ENCODE measurements around the gene GATB. TPM values are rescaled to one million over a fixed set of nuclear protein-coding genes. Genes with fewer than 3 reads are reported as not detected.

Gene GATB
- total RNA-seq, 1 donor from 2014 or later = 15.7 TPM

GRCh38 chr4:151786158-151786495 is 25.3 kb upstream of the GATB start:
- H3K9ac ChIP-seq (ENCODE audit: low read depth in 1 of 3, low read length in 3 of 3) = no peak overlapping the region
- H3K27me3 ChIP-seq (ENCODE audit: control insufficient read depth in 3 of 3, insufficient read depth in 3 of 3, low read length in 3 of 3) = no peaks in the 10 kb centered on the region

GRCh38 chr4:151785484-151786157 is 24.8 kb upstream of the GATB start:
- H3K4me1 ChIP-seq (ENCODE audit: control insufficient read depth in 3 of 3, insufficient read depth in 3 of 3, low read length in 3 of 3) = no peaks in the 10 kb centered on the region
- H3K27me3 ChIP-seq (ENCODE audit: control insufficient read depth in 3 of 3, insufficient read depth in 3 of 3, low read length in 3 of 3) = no peaks in the 10 kb centered on the region
- no peak overlapping the region for H3K4me3 ChIP-seq (ENCODE audit: low read length in 3 of 3)
- no peak overlapping the region for H3K27ac ChIP-seq (ENCODE audit: low read depth, low read length)
- H3K9me3 ChIP-seq (ENCODE audit: control insufficient read depth in 3 of 3, low read length in 3 of 3) = no peaks in the 10 kb centered on the region
- H3K36me3 ChIP-seq (ENCODE audit: control insufficient read depth in 3 of 3, insufficient read depth in 3 of 3, low read length in 3 of 3) = no peaks in the 10 kb centered on the region
- no peak overlapping the region for H3K9ac ChIP-seq (ENCODE audit: low read depth in 1 of 3, low read length in 3 of 3)

More at GRCh38 chr4:151786158-151786495, 25.3 kb upstream of the GATB start:
- H3K27ac ChIP-seq (ENCODE audit: low read depth, low read length) = no peak overlapping the region
- no peak overlapping the region for H3K4me3 ChIP-seq (ENCODE audit: low read length in 3 of 3)
- H3K9me3 ChIP-seq (ENCODE audit: control insufficient read depth in 3 of 3, low read length in 3 of 3) = no peaks in the 10 kb centered on the region
- no peaks in the 10 kb centered on the region for H3K36me3 ChIP-seq (ENCODE audit: control insufficient read depth in 3 of 3, insufficient read depth in 3 of 3, low read length in 3 of 3)
- H3K4me1 ChIP-seq (ENCODE audit: control insufficient read depth in 3 of 3, insufficient read depth in 3 of 3, low read length in 3 of 3) = no peaks in the 10 kb centered on the region

DNA sequence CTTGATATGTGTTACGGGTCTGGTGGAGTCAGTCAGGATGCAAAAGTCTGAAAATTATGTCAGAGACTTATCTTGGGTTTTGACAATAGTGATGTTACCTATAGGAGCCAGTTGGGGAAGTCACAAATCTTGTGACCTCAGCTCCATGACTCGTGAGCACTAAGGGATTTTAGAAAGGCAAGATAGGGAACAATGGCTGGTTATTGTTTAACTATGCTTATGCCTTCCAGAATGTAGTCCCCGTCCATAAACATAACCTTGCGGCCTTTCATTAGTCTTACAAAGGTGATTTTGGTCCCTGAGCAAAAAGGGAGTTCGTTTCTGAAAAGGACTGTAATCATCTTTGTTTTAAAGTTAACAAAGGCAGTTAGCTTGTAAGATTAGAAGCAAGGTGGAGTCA is 23.9 kb upstream of the GATB start:
- H3K27ac ChIP-seq (ENCODE audit: low read depth, low read length) = no peak overlapping the region
- no peaks in the 10 kb centered on the region for H3K36me3 ChIP-seq (ENCODE audit: control insufficient read depth in 3 of 3, insufficient read depth in 3 of 3, low read length in 3 of 3)
- H3K4me1 ChIP-seq (ENCODE audit: control insufficient read depth in 3 of 3, insufficient read depth in 3 of 3, low read length in 3 of 3) = no peaks in the 10 kb centered on the region
- peaks cover 0 to 2% (median 0%) of the 10 kb centered on the region in 3 donors for H3K27me3 ChIP-seq (ENCODE audit: control insufficient read depth in 3 of 3, insufficient read depth in 3 of 3, low read length in 3 of 3)
- no peaks in the 10 kb centered on the region for H3K9me3 ChIP-seq (ENCODE audit: control insufficient read depth in 3 of 3, low read length in 3 of 3)
- no peak overlapping the region for H3K9ac ChIP-seq (ENCODE audit: low read depth in 1 of 3, low read length in 3 of 3)
- H3K4me3 ChIP-seq (ENCODE audit: low read length in 3 of 3) = no peak overlapping the region

- H3K4me3 ChIP-seq (ENCODE audit: low read length in 3 of 3) = no peak overlapping the region
- no peak overlapping the region for H3K27ac ChIP-seq (ENCODE audit: low read depth, low read length)
- H3K4me1 ChIP-seq (ENCODE audit: control insufficient read depth in 3 of 3, insufficient read depth in 3 of 3, low read length in 3 of 3) = no peaks in the 10 kb centered on the region
- peaks cover 0 to 2% (median 0%) of the 10 kb centered on the region in 3 donors for H3K27me3 ChIP-seq (ENCODE audit: control insufficient read depth in 3 of 3, insufficient read depth in 3 of 3, low read length in 3 of 3)
- H3K9ac ChIP-seq (ENCODE audit: low read depth in 1 of 3, low read length in 3 of 3) = no peak overlapping the region
- no peaks in the 10 kb centered on the region for H3K36me3 ChIP-seq (ENCODE audit: control insufficient read depth in 3 of 3, insufficient read depth in 3 of 3, low read length in 3 of 3)
- H3K9me3 ChIP-seq (ENCODE audit: control insufficient read depth in 3 of 3, low read length in 3 of 3) = no peaks in the 10 kb centered on the region
Observed at GRCh38 chr4:151783867-151784266, 23.1 kb upstream of the GATB start.

GRCh38 chr4:151782296-151782695 is 21.5 kb upstream of the GATB start:
- H3K4me1 ChIP-seq (ENCODE audit: control insufficient read depth in 3 of 3, insufficient read depth in 3 of 3, low read length in 3 of 3) = no peaks in the 10 kb centered on the region
- H3K9me3 ChIP-seq (ENCODE audit: control insufficient read depth in 3 of 3, low read length in 3 of 3) = no peaks in the 10 kb centered on the region
- H3K27me3 ChIP-seq (ENCODE audit: control insufficient read depth in 3 of 3, insufficient read depth in 3 of 3, low read length in 3 of 3) = peaks cover 0 to 2% (median 0%) of the 10 kb centered on the region in 3 donors
- H3K27ac ChIP-seq (ENCODE audit: low read depth, low read length) = no peak overlapping the region
- H3K36me3 ChIP-seq (ENCODE audit: control insufficient read depth in 3 of 3, insufficient read depth in 3 of 3, low read length in 3 of 3) = no peaks in the 10 kb centered on the region
- H3K9ac ChIP-seq (ENCODE audit: low read depth in 1 of 3, low read length in 3 of 3) = no peak overlapping the region
- no peak overlapping the region for H3K4me3 ChIP-seq (ENCODE audit: low read length in 3 of 3)

GRCh38 chr4:151781026-151781425 is 20.2 kb upstream of the GATB start:
- H3K27me3 ChIP-seq (ENCODE audit: control insufficient read depth in 3 of 3, insufficient read depth in 3 of 3, low read length in 3 of 3) = peaks cover 0 to 2% (median 0%) of the 10 kb centered on the region in 3 donors
- H3K4me1 ChIP-seq (ENCODE audit: control insufficient read depth in 3 of 3, insufficient read depth in 3 of 3, low read length in 3 of 3) = no peaks in the 10 kb centered on the region
- H3K4me3 ChIP-seq (ENCODE audit: low read length in 3 of 3) = no peak overlapping the region
- H3K36me3 ChIP-seq (ENCODE audit: control insufficient read depth in 3 of 3, insufficient read depth in 3 of 3, low read length in 3 of 3) = no peaks in the 10 kb centered on the region
- H3K9me3 ChIP-seq (ENCODE audit: control insufficient read depth in 3 of 3, low read length in 3 of 3) = no peaks in the 10 kb centered on the region
- H3K9ac ChIP-seq (ENCODE audit: low read depth in 1 of 3, low read length in 3 of 3) = no peak overlapping the region
- H3K27ac ChIP-seq (ENCODE audit: low read depth, low read length) = no peak overlapping the region

DNA sequence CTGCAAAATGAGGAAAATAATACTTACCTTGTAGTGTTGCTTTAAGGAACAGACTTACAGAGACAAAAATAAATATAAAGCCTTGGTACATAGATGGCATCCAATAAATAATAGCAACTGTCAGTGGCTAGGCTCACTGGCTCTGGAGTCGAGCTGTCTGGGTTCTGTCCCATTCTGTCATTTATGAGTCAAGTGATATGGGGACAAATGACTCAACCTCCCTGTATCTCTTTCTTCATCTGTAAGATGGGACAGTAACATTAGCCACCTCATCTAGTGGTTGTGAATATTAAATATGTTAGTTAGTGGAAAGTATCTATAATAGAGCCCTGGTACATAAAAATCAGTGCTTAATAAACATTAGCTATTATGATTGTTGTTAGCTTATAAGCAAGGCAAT is 16.7 kb upstream of the GATB start:
- Histone ChIP-seq H3K9ac (ENCODE audit: low read depth in 1 of 3, low read length in 3 of 3) (no peak overlapping the region), H3K4me3 (ENCODE audit: low read length in 3 of 3) (no peak overlapping the region), H3K9me3 (ENCODE audit: control insufficient read depth in 3 of 3, low read length in 3 of 3) (no peaks in the 10 kb centered on the region), H3K27ac (ENCODE audit: low read depth, low read length) (no peak overlapping the region), H3K36me3 (ENCODE audit: control insufficient read depth in 3 of 3, insufficient read depth in 3 of 3, low read length in 3 of 3) (no peaks in the 10 kb centered on the region), H3K4me1 (ENCODE audit: control insufficient read depth in 3 of 3, insufficient read depth in 3 of 3, low read length in 3 of 3) (no peaks in the 10 kb centered on the region), H3K27me3 (ENCODE audit: control insufficient read depth in 3 of 3, insufficient read depth in 3 of 3, low read length in 3 of 3) (peaks cover 0 to 2% (median 0%) of the 10 kb centered on the region in 3 donors)

GRCh38 chr4:151774324-151774723 is 13.5 kb upstream of the GATB start:
- Histone ChIP-seq H3K27ac (ENCODE audit: low read depth, low read length) (no peak overlapping the region), H3K4me1 (ENCODE audit: control insufficient read depth in 3 of 3, insufficient read depth in 3 of 3, low read length in 3 of 3) (no peaks in the 10 kb centered on the region), H3K36me3 (ENCODE audit: control insufficient read depth in 3 of 3, insufficient read depth in 3 of 3, low read length in 3 of 3) (no peaks in the 10 kb centered on the region), H3K4me3 (ENCODE audit: low read length in 3 of 3) (no peak overlapping the region), H3K27me3 (ENCODE audit: control insufficient read depth in 3 of 3, insufficient read depth in 3 of 3, low read length in 3 of 3) (no peaks in the 10 kb centered on the region), H3K9me3 (ENCODE audit: control insufficient read depth in 3 of 3, low read length in 3 of 3) (no peaks in the 10 kb centered on the region), H3K9ac (ENCODE audit: low read depth in 1 of 3, low read length in 3 of 3) (no peak overlapping the region)

GRCh38 chr4:151772274-151772673 is 11.5 kb upstream of the GATB start:
- Histone ChIP-seq H3K36me3 (ENCODE audit: control insufficient read depth in 3 of 3, insufficient read depth in 3 of 3, low read length in 3 of 3) (no peaks in the 10 kb centered on the region), H3K9ac (ENCODE audit: low read depth in 1 of 3, low read length in 3 of 3) (no peak overlapping the region), H3K4me3 (ENCODE audit: low read length in 3 of 3) (no peak overlapping the region), H3K27ac (ENCODE audit: low read depth, low read length) (no peak overlapping the region), H3K27me3 (ENCODE audit: control insufficient read depth in 3 of 3, insufficient read depth in 3 of 3, low read length in 3 of 3) (no peaks in the 10 kb centered on the region), H3K4me1 (ENCODE audit: control insufficient read depth in 3 of 3, insufficient read depth in 3 of 3, low read length in 3 of 3) (no peaks in the 10 kb centered on the region), H3K9me3 (ENCODE audit: control insufficient read depth in 3 of 3, low read length in 3 of 3) (no peaks in the 10 kb centered on the region)

DNA sequence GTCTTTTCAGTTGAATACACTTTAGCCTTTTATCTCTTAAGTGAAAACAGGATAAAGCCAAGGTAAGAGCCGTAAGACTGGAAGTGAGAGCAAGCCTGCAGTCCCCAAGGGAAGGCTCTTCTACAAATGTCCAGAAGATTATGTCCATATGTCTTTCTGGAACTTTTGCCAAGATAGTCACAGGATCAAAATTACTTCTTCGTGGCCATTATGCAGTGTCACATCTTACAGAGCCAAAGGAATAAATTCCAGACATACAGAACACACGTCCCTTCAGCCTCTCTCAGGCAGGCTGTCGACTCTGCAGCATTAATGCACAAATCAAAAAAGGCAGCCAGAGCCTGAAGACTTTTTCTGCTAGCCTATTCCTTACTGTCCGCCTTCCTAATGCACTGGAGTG is 10.9 kb upstream of the GATB start:
- Histone ChIP-seq H3K36me3 (ENCODE audit: control insufficient read depth in 3 of 3, insufficient read depth in 3 of 3, low read length in 3 of 3) (no peaks in the 10 kb centered on the region), H3K9me3 (ENCODE audit: control insufficient read depth in 3 of 3, low read length in 3 of 3) (no peaks in the 10 kb centered on the region), H3K4me1 (ENCODE audit: control insufficient read depth in 3 of 3, insufficient read depth in 3 of 3, low read length in 3 of 3) (no peaks in the 10 kb centered on the region), H3K9ac (ENCODE audit: low read depth in 1 of 3, low read length in 3 of 3) (no peak overlapping the region), H3K27me3 (ENCODE audit: control insufficient read depth in 3 of 3, insufficient read depth in 3 of 3, low read length in 3 of 3) (no peaks in the 10 kb centered on the region), H3K27ac (ENCODE audit: low read depth, low read length) (no peak overlapping the region), H3K4me3 (ENCODE audit: low read length in 3 of 3) (no peak overlapping the region)

Data from skeletal muscle tissue (tissue), 4 donors.